Astrocyte of the cerebellum (primary cell): ENCODE data around the gene MAGEF1.
"Not testable (repeated sequence)": the region's sequence is repeated elsewhere in the genome, so short reads cannot be mapped to it uniquely, and the experiment has no call there.

ENCODE experiments used
- DNase-seq: peaks from one replicate; pipeline ENCODE4 v3.0.0-alpha.2; 2011; ENCODE audit warnings: low read depth
- H3K4me3 ChIP-seq: 2 replicates; pipeline ENCODE4 v1.5.1; 2011; ENCODE audit warnings: mild to moderate bottlenecking, low read depth, low read length, moderate library complexity
- CTCF ChIP-seq: IDR thresholded peaks from 2 replicates; pipeline ENCODE4 v1.5.1; 2012; ENCODE audit warnings: low read length, low read depth, moderate library complexity, mild to moderate bottlenecking; ENCODE audit errors: missing control alignments
- in situ Hi-C: cut with HindIII; loops from 2 replicates; pipeline ENCODE4 v1.10.0; 2017; ENCODE audit warnings: low sequenced_read_pairs

MAGEF1 gene

GRCh38 chr3:184731786-184732537 lies 20.1 kb upstream of the MAGEF1 start:
- DNase-seq = no peak
- in situ Hi-C loops = loop anchor here (5.0 kb wide), 1 partner anchor 75 kb away; no protein-coding TSS in a partner anchor
- no peak for TF ChIP-seq CTCF
- no peak overlapping the region for H3K4me3 ChIP-seq

- no peak for TF ChIP-seq CTCF
- no peak for DNase-seq
- H3K4me3 ChIP-seq = no peak overlapping the region
- in situ Hi-C loops = loop anchor here (5.0 kb wide), 1 partner anchor 74 kb away; no protein-coding TSS in a partner anchor
Measured at GRCh38 chr3:184730924-184731323, 19.1 kb upstream of the MAGEF1 start.

- H3K4me3 ChIP-seq, DNase-seq, in situ Hi-C loops: not testable (repeated sequence)
Measured at GRCh38 chr3:184729154-184729553, 17.3 kb upstream of the MAGEF1 start.

- in situ Hi-C loops = no loop called here
- no peak for TF ChIP-seq CTCF
Measured at GRCh38 chr3:184728010-184728527, 16.2 kb upstream of the MAGEF1 start.

GRCh38 chr3:184727357-184728009 lies 15.6 kb upstream of the MAGEF1 start:
- in situ Hi-C loops = no loop called here
- peak; percentile 80 for TF ChIP-seq CTCF
- DNase-seq = peak; percentile 39
- no peak overlapping the region for H3K4me3 ChIP-seq

More at GRCh38 chr3:184728010-184728527, 16.2 kb upstream of the MAGEF1 start:
- no peak for DNase-seq
- H3K4me3 ChIP-seq = no peak overlapping the region

- H3K4me3 ChIP-seq = no peak overlapping the region
- in situ Hi-C loops = no loop called here
- DNase-seq = no peak
- TF ChIP-seq CTCF = no peak
Measured at GRCh38 chr3:184726497-184726896, 14.6 kb upstream of the MAGEF1 start.
